Activated CD4-positive, alpha-beta T cell treated with anti-CD3 and anti-CD28 coated beads, Interleukin-2, amount 50 U/mL, for 1 hour (primary cell): ENCODE results near the gene BIRC2.
"Not testable (repeated sequence)": the region's sequence is repeated elsewhere in the genome, so short reads cannot be mapped to it uniquely, and the experiment has no call there.

Experiments used
- DNase-seq: peaks from one replicate; pipeline ENCODE4 v3.0.0-alpha.2; 2020

BIRC2 gene

GRCh38 chr11:102323542-102324251 lies 23.3 kb upstream of the BIRC2 start:
- no peak for DNase-seq

- no peak for DNase-seq
Measured at GRCh38 chr11:102325088-102325487, 21.9 kb upstream of the BIRC2 start.

- DNase-seq = no peak
Measured at GRCh38 chr11:102328748-102329147, 18.3 kb upstream of the BIRC2 start.

- no peak for DNase-seq
Measured at GRCh38 chr11:102330231-102330630, 16.8 kb upstream of the BIRC2 start.

- DNase-seq = no peak
Measured at GRCh38 chr11:102331341-102331740, 15.7 kb upstream of the BIRC2 start.

DNA sequence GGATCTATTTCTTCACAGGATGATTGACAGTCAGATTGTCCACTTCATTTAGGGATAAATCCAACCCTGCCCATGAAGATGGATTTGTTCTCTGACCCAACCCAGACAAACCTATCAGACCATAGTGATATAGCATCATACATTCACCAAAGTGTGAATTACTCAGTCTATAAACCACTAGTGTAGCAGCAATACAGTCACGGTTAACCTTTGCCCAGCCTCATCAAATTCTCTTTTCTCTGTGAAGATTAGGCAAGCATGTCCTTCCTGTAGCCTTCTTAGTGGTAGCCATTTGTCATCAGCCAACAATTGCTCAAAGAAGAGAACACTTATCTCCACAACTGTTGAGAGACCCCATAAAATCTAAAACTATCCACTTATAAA lies 14.4 kb upstream of the BIRC2 start:
- DNase-seq = no peak

DNA sequence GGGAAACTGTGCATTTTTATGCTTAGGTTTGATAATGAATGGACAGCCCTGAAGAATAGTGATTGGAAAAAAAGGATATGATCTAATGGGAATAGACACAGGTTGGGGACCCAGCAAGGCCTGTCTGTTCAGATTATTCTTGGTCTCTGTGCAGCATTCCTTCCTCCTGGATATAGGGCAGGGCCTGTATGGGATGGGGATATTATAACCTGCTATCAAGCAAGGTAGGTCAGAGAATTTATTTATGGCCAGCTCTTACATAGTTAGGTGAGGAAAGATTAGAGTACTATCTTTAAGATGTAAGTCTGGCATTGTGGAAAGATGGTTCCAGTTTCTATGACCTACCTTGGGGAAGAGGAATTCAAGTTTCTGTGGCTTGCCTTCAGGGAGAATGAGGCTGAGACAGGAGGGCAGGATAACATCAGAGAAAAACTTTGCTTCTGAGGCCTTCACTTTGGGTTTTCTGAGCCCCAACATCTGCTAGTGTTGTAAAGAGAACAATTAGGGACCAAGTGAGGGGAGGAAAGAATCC lies 8.5 kb upstream of the BIRC2 start:
- DNase-seq = no peak

DNA sequence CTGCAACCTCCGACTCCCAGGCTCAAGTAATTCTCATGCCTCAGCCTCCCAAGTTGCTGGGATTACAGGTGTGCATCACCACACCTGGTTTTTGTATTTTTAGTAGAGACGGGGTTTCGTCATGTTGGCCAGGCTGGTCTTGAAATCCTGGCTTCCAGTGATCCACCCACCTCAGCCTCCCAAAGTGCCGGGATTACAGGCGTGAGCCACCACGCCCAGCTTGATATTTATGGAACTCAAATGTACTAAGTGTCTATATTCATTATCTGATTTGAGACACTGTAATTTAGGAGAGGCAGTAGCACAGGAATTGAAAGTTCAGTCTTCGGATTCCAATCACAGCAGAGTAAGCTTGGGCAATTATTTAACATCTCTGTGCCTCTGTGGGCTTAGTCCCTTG lies 5.7 kb upstream of the BIRC2 start:
- DNase-seq = not testable (repeated sequence)

GRCh38 chr11:102341844-102342318 lies 5.1 kb upstream of the BIRC2 start:
- DNase-seq = peak; percentile 68

DNA sequence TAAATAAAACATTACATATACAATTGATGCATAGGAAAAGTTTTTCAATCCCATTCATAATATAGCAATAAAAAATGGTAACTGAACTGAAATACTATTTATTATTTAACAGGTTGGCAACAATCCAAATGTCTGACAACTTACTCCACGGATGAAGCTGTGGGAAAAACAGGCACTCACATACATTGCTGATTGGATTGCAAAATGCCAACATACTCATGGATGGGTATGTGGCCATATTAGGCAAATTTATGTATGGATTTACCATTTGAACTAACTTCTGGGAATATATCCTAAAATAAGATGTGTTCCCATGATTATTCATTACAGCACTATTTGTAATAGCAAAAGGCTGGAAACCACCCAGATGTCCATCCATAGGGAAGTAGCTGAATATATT lies 3.2 kb upstream of the BIRC2 start:
- DNase-seq = no peak

GRCh38 chr11:102345904-102346303 lies 1.1 kb upstream of the BIRC2 start:
- DNase-seq = no peak

- DNase-seq = no peak
Measured at GRCh38 chr11:102346456-102346747, 612 bp upstream of the BIRC2 start.

GRCh38 chr11:102347462-102348370 lies 702 bp downstream of the BIRC2 start:
- no peak for DNase-seq

DNA sequence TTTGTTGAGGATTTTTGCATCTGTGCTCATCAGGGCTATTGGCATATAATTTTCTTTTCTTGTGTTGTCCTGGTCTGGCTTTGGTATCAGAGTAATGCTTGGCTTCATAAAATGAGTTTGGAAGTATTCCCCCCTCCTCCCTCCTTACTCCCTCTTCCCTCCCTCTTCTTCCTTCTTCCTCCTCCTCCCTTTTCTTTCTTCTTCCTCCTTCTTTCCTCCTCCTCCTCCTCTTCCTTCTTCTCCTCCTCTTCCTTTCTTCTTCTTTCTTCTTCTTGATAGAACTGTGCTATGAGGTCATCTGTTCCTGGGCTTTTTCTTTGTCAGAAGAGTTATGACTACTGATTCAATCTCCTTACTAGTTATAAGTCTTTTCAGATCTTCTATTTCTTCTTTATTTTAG lies 10.1 kb downstream of the BIRC2 start:
- no peak for DNase-seq

DNA sequence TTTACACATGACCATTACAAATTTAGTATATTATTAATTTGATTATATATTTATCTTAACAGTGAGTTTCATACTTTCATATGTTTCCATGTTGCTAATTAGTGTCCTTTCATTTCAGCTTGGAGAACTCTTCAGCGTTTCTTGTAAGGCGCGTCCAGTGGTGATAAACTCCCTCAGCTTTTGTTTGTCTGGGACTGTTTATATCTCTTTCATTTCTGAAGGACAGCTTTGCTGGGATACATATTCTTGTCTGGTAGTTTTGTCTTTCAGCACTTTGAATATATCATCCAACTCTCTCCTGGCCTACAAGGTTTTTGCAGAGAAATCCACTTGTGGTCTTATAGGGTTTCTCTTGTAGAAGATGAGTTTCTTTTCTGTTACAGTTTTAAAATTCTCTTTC lies 12.4 kb downstream of the BIRC2 start:
- DNase-seq = no peak

DNA sequence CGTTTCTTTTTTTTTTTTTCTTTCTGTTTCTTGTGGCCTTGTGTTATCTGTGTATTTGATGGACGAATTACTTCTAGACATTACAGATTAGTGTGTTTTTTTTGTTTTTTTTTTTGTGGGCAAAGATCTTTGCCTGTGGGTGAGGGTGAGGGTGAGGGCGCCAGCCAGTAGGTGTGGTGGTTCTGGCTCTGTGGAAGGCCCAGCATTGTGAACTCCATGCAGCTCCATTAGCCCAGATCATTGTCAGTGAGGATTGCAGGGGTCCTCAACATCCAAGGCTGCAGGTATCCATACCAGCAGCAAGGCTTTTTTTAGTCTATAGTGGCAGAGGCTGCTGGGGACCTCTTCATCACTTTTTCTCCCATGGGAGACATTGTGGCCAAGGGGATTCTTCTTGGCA lies 13.7 kb downstream of the BIRC2 start:
- DNase-seq = peak; percentile 32

- DNase-seq = peak; percentile 46
Measured at GRCh38 chr11:102361086-102362031, 14.3 kb downstream of the BIRC2 start.

- DNase-seq = no peak
Measured at GRCh38 chr11:102364991-102365390, 18.0 kb downstream of the BIRC2 start.

- no peak for DNase-seq
Measured at GRCh38 chr11:102367364-102367763, 20.4 kb downstream of the BIRC2 start.

- DNase-seq = no peak
Measured at GRCh38 chr11:102368472-102368871, 21.5 kb downstream of the BIRC2 start.

GRCh38 chr11:102374633-102375424 lies 27.8 kb downstream of the BIRC2 start:
- DNase-seq = not testable (repeated sequence)
